Measurements from ENCODE around the gene LDLRAD4.

LDLRAD4 gene

DNA sequence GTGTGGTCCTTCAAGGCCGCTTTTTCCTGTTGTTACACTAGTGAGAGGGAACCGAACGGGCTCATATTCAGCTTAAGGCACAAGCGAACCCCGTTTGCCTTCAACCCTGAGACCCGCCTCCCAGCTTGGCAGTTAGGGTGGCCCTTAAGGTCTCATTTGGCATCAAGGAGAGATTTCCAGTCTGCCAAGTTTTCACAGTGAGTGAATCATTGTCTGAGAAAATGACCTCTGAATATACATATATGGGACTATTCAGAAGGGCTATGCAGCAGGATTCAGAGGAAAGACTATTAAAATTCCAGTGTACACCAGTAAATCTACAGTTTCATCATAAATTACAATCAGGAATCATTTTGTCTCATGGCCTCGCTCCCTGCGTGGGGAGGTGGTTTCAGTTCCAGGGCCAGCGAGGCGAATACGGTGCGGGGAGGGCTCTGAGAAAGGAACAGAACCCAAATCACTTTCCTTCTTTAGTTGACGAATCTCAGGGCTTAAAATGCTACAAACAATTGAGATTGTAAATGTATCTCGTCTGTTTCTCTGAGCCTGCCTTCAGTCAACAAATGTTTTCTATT is 276.4 kb downstream of the LDLRAD4 start:
- FAIRE-seq (no peak), DNase-seq (ENCODE audit: insufficient read length, low spot score) (no peak)
- no peak for TF ChIP-seq POU2F2 (IDR thresholded peaks at IDR 0.05; ENCODE audit: low read depth, low read length)
- TF ChIP-seq POLR2AphosphoS5 (IDR thresholded peaks at IDR 0.05; ENCODE audit: low read depth, low read length), result no peak
- TF ChIP-seq SPI1 (IDR thresholded peaks at IDR 0.05; ENCODE audit: low read depth, low read length), result peak; percentile 25; the same call in 1 of the 2 replicates
- TF ChIP-seq POLR2A (IDR thresholded peaks at IDR 0.05; ENCODE audit: low read depth, low read length), result no peak

DNA sequence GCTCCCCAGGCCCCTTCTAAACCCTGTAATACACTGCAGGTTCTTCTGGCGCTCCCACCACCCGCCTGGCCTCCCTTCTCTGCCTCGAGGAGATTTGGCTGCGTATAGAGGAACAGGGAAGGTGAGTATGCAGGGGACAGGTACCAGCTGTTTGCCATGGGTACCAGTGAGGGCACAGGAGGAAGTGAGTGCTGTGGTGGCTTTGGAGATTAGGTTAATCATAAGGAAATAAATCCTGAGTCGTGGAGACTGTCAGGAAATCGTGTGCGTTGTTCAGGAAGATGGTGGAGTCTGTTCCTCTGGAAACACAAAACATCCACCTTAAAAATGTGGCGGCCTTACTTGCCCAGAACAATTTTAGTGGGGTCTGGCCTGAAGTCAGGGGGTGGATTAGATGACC is 277.4 kb downstream of the LDLRAD4 start:
- TF ChIP-seq TAF1 (IDR thresholded peaks at IDR 0.05; ENCODE audit: low read depth, low read length) (no peak), POLR2AphosphoS5 (IDR thresholded peaks at IDR 0.05; ENCODE audit: low read depth, low read length) (no peak), SPI1 (IDR thresholded peaks at IDR 0.05; ENCODE audit: low read depth, low read length) (no peak), PAX5 (IDR thresholded peaks at IDR 0.05; ENCODE audit: insufficient read depth, low read length, severe bottlenecking) (no peak), POU2F2 (IDR thresholded peaks at IDR 0.05; ENCODE audit: low read depth, low read length) (no peak), POLR2A (IDR thresholded peaks at IDR 0.05; ENCODE audit: low read depth, low read length) (no peak)
- DNase-seq (ENCODE audit: insufficient read length, low spot score) (no peak), FAIRE-seq (no peak)

DNA sequence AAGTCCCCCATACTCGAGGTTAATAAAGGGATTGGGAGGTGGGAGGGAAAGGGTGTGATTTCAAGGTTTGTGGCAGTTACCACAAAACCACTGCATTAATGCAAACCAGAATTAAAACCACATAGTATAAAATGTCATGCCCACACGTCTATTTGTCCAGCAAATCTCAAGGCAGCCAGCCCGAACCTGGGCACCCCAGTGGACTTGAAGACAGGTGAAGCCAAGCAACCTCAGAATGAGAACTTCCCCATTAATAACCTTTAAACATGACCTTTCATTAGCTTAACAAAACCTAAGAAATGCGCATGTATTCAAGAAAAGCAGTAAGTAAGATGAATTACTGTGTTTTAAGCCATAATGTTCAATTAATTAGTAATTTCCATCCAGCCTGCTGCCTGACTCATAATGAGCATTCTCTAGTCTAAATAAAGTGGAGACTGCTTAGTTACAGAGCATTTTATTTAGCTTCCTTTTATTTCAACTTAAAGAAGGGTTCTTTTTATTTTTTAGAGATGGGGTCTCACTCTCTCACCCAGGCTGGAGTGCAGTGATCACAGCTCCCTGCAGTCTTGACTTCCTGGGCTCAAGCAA is 278.2 kb downstream of the LDLRAD4 start:
- FAIRE-seq (peak; percentile 59), DNase-seq (ENCODE audit: insufficient read length, low spot score) (no peak)
- TF ChIP-seq POU2F2 (IDR thresholded peaks at IDR 0.05; ENCODE audit: low read depth, low read length), result no peak
- TF ChIP-seq SPI1 (IDR thresholded peaks at IDR 0.05; ENCODE audit: low read depth, low read length), result peak; percentile 24; the same call in 1 of the 2 replicates

GRCh38 chr18:13499803-13500202 is 281.2 kb downstream of the LDLRAD4 start:
- DNase-seq (ENCODE audit: insufficient read length, low spot score) (no peak), FAIRE-seq (peak; percentile 43)
- TF ChIP-seq SPI1 (IDR thresholded peaks at IDR 0.05; ENCODE audit: low read depth, low read length) (no peak), TAF1 (IDR thresholded peaks at IDR 0.05; ENCODE audit: low read depth, low read length) (no peak), POLR2AphosphoS5 (IDR thresholded peaks at IDR 0.05; ENCODE audit: low read depth, low read length) (no peak), POLR2A (IDR thresholded peaks at IDR 0.05; ENCODE audit: low read depth, low read length) (no peak), POU2F2 (IDR thresholded peaks at IDR 0.05; ENCODE audit: low read depth, low read length) (no peak), PAX5 (IDR thresholded peaks at IDR 0.05; ENCODE audit: insufficient read depth, low read length, severe bottlenecking) (no peak)

DNA sequence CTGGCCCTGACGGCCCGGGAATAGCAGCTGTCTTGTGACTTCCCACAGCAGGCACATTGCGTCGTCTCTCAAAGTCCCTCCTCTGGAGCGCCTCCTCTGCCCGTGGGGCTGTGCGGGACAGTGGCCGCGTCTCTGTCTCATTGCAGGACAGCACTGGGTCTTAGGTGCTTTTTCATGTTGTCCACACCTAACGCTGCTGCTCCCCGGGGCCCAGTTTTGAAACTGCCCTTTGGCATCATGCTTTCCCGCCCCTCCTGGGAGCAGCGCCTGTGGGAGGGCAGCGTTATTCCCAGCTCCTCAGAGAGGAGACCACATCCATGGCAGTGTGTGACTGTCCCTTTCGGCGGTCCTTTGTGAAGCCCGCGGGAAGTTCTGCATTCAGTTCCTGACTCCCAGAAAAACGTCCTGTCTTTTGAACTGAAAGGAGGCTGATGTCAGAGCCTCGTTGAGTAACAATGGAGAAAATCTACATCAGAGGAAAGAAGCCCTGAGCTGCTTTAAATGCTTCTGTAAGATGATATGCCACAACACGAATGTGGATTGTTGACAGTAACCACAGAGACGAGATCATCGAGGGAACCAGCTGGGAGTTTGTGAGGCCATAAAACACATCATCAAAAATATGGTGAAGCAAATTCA is 281.8 kb downstream of the LDLRAD4 start:
- FAIRE-seq, result no peak
- DNase-seq (ENCODE audit: insufficient read length, low spot score), result no peak
- no peak for TF ChIP-seq POLR2A (IDR thresholded peaks at IDR 0.05; ENCODE audit: low read depth, low read length)
- no peak for TF ChIP-seq POU2F2 (IDR thresholded peaks at IDR 0.05; ENCODE audit: low read depth, low read length)
- TF ChIP-seq SPI1 (IDR thresholded peaks at IDR 0.05; ENCODE audit: low read depth, low read length), result no peak
- no peak for TF ChIP-seq TAF1 (IDR thresholded peaks at IDR 0.05; ENCODE audit: low read depth, low read length)

DNA sequence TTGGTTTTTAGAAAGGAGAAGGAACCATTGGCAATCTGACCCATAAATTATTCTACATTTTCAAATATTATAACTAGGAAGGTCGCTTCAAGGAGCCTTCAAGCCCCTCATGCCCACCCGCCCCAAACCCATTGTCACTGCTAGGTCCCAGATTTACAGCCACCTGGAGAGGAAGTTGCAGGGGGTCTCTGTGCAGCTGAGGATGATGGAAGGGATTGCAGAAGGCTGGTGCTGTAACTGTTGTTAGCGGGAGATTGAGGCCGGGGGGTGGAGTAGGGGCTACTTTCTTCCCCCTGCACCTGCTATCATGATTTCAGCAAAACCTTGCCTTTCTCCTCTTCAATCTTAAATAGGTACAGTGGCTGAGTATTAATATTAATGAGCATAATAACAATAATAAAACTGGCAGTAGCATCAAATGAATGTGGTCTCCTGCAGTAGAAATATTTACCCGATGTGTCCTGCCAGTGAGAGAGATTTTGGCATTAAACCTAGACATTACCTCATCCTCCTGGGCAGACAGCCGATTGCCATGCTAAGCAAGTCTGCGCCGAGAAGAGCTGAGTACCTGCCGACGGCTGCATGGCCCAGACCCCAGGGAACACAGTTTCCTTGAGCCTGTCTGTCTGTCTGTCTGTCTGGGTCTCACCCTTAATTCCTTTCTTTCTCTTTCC is 282.4 kb downstream of the LDLRAD4 start:
- TF ChIP-seq POLR2A (IDR thresholded peaks at IDR 0.05; ENCODE audit: low read depth, low read length) (no peak), TAF1 (IDR thresholded peaks at IDR 0.05; ENCODE audit: low read depth, low read length) (no peak), SPI1 (IDR thresholded peaks at IDR 0.05; ENCODE audit: low read depth, low read length) (no peak), POLR2AphosphoS5 (IDR thresholded peaks at IDR 0.05; ENCODE audit: low read depth, low read length) (no peak), PAX5 (IDR thresholded peaks at IDR 0.05; ENCODE audit: insufficient read depth, low read length, severe bottlenecking) (no peak), POU2F2 (IDR thresholded peaks at IDR 0.05; ENCODE audit: low read depth, low read length) (no peak)
- FAIRE-seq (peak; percentile 51), DNase-seq (ENCODE audit: insufficient read length, low spot score) (no peak)

- FAIRE-seq, result no peak
- DNase-seq (ENCODE audit: insufficient read length, low spot score), result no peak
- TF ChIP-seq SPI1 (IDR thresholded peaks at IDR 0.05; ENCODE audit: low read depth, low read length), result no peak
- no peak for TF ChIP-seq POLR2A (IDR thresholded peaks at IDR 0.05; ENCODE audit: low read depth, low read length)
- no peak for TF ChIP-seq POLR2AphosphoS5 (IDR thresholded peaks at IDR 0.05; ENCODE audit: low read depth, low read length)
- TF ChIP-seq POU2F2 (IDR thresholded peaks at IDR 0.05; ENCODE audit: low read depth, low read length), result no peak
- no peak for TF ChIP-seq TAF1 (IDR thresholded peaks at IDR 0.05; ENCODE audit: low read depth, low read length)
- TF ChIP-seq PAX5 (IDR thresholded peaks at IDR 0.05; ENCODE audit: insufficient read depth, low read length, severe bottlenecking), result no peak
Measured at GRCh38 chr18:13501543-13501887, 283.0 kb downstream of the LDLRAD4 start.

- peak; percentile 29 for TF ChIP-seq PAX5 (IDR thresholded peaks at IDR 0.05; ENCODE audit: insufficient read depth, low read length, severe bottlenecking)
- peak; percentile 90 for TF ChIP-seq POU2F2 (IDR thresholded peaks at IDR 0.05; ENCODE audit: low read depth, low read length)
- no peak for TF ChIP-seq SPI1 (IDR thresholded peaks at IDR 0.05; ENCODE audit: low read depth, low read length)
- FAIRE-seq, result peak; percentile 97
- DNase-seq (ENCODE audit: insufficient read length, low spot score), result peak; percentile 50
Measured at GRCh38 chr18:13501891-13502290, 283.3 kb downstream of the LDLRAD4 start.

DNA sequence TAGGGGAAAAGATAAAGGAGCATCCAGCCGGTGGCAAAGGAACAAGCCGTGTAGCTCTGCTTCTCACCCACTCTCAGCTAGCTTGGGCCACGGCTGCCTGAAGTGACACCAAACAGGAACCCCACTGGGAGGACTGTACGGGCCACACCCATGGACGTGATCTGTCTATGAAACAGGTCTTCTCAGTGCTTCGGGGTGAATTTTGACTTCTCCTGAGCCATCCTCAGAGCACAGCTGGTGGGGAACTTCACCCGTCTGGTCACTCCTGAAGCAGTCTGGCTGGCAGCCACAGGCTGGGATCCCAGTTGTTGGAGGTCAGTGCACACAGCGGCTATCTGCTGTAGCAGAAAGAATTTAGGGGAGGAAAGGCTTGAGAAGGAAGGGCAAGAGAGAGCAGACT is 284.0 kb downstream of the LDLRAD4 start:
- no peak for FAIRE-seq
- no peak for TF ChIP-seq POU2F2 (IDR thresholded peaks at IDR 0.05; ENCODE audit: low read depth, low read length)
- no peak for TF ChIP-seq POLR2AphosphoS5 (IDR thresholded peaks at IDR 0.05; ENCODE audit: low read depth, low read length)
- no peak for TF ChIP-seq TAF1 (IDR thresholded peaks at IDR 0.05; ENCODE audit: low read depth, low read length)
- TF ChIP-seq SPI1 (IDR thresholded peaks at IDR 0.05; ENCODE audit: low read depth, low read length), result no peak
- no peak for TF ChIP-seq POLR2A (IDR thresholded peaks at IDR 0.05; ENCODE audit: low read depth, low read length)
- TF ChIP-seq PAX5 (IDR thresholded peaks at IDR 0.05; ENCODE audit: insufficient read depth, low read length, severe bottlenecking), result no peak
- DNase-seq (ENCODE audit: insufficient read length, low spot score), result no peak

Measured in GM12891 (cell line).